NCI-H446 treated with DMSO at 0.1 percent for 48 hours (cell line): ENCODE results near the gene ABCD2.
"Not testable (repeated sequence)": the region's sequence is repeated elsewhere in the genome, so short reads cannot be mapped to it uniquely, and the experiment has no call there.

Experiments used
- DNase-seq: peaks from one replicate; lab custom pipeline; 2025; lab: John Stamatoyannopoulos, UW

ABCD2 gene

DNA sequence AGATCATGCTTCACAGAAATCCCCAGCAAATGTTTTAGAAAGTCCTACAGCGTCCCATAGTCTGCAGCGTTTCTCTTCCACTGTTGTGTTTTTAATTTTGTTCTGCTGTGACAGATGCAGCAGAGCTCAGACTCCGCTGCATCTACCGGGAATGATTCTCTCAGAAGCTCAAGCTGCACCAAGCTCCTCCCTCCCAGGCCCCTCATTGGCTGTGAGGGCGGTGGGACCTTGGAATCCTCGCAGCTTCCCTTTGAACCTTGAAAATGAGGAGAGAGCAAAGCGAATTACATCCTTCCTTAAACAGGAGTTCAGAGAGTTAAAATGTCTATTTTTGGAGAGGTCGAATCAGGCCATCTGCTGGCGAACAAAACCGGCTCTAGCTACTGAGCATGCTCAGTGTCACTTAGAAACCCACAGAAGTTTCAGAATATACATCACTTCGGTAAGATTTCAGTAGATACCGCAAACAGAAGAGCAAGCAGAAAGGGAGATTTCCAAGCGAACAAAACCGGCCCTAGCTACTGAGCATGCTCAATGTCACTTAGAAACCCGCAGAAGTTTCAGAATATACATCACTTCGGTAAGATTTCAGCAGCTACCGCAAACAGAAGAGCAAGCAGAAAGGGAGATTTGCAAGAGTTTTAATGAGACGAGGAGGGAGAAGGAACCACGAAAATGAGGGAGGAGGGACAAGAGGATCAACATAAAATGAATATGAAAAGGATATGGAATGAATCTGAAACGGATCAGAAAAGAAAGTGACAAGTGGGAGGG is at the start of gene ABCD2:
Gene ABCD2 (minus strand): TSS at position 144 of the 774 bp plus-strand sequence. CDS start 188 bp downstream, outside the sequence.
- DNase-seq = peak; percentile 90

GRCh38 chr12:39660101-39660500 is 40.5 kb upstream of the ABCD2 start:
- no peak for DNase-seq

- no peak for DNase-seq
Observed at GRCh38 chr12:39647383-39647782, 27.8 kb upstream of the ABCD2 start.

GRCh38 chr12:39646963-39647362 is 27.4 kb upstream of the ABCD2 start:
- no peak for DNase-seq

DNA sequence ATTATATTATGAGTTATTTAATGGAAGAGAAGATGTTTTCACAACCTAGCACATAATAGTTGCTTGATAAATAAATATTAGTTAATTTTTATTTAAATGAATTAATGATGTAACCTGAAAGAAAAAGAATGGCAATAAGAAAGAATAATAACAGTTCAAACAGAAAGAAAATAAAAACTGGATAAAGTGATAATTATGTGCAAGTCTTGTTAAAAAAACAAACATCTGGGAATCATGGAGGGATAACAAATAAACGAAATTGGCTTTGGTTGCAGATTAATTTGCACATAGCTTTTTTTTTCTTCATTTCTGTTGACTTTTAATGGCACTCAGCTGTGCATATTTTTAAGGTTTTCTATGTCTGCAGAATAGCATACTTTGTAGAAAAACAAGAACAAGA is 23.4 kb upstream of the ABCD2 start:
- DNase-seq = no peak

GRCh38 chr12:39638840-39639239 is 19.2 kb upstream of the ABCD2 start:
- DNase-seq = no peak

GRCh38 chr12:39638178-39638577 is 18.6 kb upstream of the ABCD2 start:
- peak; percentile 51 for DNase-seq

GRCh38 chr12:39632670-39633069 is 13.1 kb upstream of the ABCD2 start:
- no peak for DNase-seq

GRCh38 chr12:39628836-39629235 is 9.2 kb upstream of the ABCD2 start:
- DNase-seq = no peak

DNA sequence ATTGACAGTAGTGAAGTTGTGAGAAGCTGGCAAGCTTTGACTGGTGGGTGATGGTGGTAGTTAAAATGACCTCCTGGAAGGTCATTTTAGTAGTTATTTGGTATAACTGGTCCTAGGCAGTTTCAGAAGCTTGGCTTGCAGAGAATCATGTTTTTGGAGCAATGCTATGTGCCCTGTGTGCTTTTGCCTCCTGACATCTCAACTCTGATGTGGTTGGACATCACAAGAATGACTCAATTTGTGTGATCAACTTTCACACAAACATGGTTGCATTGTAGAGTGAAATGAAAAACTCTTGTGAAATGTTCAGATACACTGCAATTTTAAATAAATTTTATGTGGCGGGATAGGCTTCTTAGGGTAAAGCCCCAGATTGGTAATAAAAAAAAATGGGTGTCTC is 8.3 kb upstream of the ABCD2 start:
- DNase-seq = no peak

GRCh38 chr12:39626033-39626814 is 6.6 kb upstream of the ABCD2 start:
- DNase-seq = no peak

DNA sequence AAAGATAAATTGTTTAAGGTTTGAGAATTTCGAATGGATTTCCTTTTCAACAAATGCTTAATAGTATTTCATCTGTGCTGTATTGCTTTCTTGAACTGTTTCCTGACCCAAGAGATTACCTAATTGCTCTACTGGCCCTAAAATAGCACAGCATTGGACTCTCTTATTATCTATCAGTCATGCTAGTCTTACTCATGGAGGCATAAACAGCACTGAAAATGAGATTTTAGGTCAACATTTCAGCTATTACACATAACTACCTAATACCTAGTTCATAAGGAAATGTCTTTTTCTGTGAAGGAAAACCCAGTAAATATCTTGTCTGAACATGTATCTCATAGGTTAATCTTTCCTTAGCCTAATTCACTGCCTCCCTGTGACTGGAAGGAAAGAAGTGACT is 4.3 kb upstream of the ABCD2 start:
- no peak for DNase-seq

- DNase-seq = not testable (repeated sequence)
Observed at GRCh38 chr12:39623160-39623559, 3.6 kb upstream of the ABCD2 start.

DNA sequence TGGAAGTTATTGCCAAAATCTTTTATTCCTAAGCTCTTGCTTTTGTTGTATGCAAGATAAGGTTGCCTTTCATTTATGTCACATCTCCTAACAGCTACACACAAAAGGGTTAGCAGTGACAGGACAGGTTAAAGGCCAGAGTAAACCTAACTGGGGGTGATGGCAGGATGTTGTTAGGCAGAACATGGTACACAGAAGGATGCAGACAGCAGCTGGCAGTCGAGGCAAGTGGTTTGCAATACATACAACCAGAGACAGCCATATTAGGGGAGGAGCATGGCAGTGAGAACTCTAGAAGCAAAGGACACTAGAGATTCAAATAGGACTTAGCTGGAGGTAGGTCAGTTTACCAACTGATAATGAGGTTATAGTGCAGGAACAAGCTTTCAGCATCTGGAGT is 2.7 kb upstream of the ABCD2 start:
- no peak for DNase-seq

GRCh38 chr12:39621670-39622069 is 2.1 kb upstream of the ABCD2 start:
- DNase-seq = no peak

DNA sequence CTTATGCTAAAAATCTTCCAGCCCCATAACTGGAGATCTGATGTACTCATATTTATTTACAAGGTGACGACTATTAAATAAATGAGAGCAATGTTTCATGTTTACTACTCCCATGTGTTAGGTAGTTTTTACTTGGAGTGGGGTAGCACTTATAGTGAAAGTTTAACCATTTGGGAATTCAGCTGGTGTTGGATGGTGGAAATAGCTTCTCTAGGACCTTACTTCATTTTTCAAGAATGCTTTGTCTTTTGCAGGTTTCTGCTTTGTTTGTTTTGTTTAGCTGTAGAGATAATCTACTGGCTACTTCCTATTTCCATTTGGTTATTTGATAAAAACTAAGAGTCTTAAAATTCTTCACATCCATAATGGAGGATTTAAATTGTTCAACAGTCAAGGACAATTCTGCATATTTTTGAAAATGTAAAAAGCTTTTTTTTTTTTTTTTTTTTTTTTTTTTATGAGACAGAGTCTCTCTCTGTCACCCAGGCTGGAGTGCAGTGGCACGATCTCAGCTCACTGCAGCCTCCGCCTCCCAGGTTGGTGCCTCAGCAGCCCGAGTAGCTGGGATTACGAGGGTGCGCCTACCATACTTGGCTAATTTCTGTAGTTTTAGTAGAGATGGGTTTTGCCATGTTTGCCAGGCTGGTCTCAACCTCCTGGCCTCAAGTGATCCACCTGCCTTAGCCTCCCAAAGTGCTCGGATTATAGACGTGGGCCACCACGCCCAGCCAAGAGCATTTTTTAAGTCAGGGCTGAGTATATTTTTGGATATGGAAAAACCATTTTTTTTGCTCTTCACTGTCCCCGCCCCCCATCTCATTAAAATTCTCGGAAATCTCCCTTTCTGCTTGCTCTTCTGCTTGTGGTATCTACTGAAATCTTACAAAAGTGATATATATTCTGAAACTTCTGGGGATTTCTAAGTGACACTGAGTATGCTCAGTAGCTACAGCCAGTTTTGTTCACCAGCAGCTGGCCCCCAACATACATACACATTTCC is 1.4 kb upstream of the ABCD2 start:
- no peak for DNase-seq

- peak; percentile 82 for DNase-seq
Observed at GRCh38 chr12:39619316-39619659, 315 bp downstream of the ABCD2 start.

GRCh38 chr12:39618701-39619100 is 902 bp downstream of the ABCD2 start:
- DNase-seq = no peak

- no peak for DNase-seq
Observed at GRCh38 chr12:39617887-39618286, 1.7 kb downstream of the ABCD2 start.

DNA sequence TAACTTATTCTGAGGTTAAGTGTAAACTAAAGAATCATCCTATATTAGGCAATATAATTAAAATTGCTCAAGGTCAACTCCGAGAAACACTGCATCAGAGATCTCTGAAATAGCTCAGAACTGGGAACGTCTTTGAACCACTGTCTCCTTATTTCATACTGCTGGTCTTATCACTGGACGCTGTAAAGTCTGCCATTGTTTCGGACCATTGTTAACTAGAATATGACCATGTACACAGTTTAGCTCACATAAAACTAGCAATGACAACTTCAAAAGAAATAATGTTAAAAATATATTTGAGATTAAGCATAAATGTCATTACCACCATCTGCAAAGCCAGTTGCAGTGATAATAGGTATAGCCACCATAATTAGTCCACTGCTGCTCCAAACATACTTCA is 2.9 kb downstream of the ABCD2 start:
- no peak for DNase-seq

DNA sequence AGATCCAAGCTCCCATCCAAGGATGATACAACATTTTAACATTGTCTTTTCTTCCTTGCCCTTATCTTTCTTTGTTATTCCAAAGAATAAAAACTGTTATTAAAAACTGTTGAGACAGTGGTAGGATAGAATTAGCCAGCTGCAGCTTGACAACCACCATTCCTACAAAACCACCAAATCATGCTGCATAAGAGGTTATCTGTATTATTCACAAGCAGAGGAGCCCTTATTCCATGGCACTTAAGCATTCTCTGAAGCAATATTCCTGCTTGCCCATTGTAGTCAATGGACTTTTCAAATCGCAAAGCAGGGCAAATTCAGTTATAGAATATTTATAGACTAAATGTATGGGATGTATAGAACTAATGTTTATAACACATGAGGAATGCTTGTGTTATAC is 3.4 kb downstream of the ABCD2 start:
- DNase-seq = peak; percentile 27

GRCh38 chr12:39613525-39613924 is 6.1 kb downstream of the ABCD2 start:
- DNase-seq = no peak
